Measurements from ENCODE around the gene PTGDR2. TPM values are rescaled to one million over a fixed set of nuclear protein-coding genes. Genes with fewer than 3 reads are reported as not detected.

The PTGDR2 gene
- total and polyA plus RNA-seq, 2 experiments from 2014 or later: 0.06 TPM; not detected in 1

- no peak overlapping the region for H3K4me3 ChIP-seq
- H3K9me3 ChIP-seq (ENCODE audit: low read depth): no peaks in the 10 kb centered on the region
- no peak for DNase-seq
- no peaks in the 10 kb centered on the region for H3K9me2 ChIP-seq (ENCODE audit: insufficient read depth)
- H3K27me3 ChIP-seq (replicated peaks; ENCODE audit: insufficient read depth): no peaks in the 10 kb centered on the region
- H4K20me1 ChIP-seq (ENCODE audit: insufficient read depth): no peaks in the 10 kb centered on the region
- no peaks in the 10 kb centered on the region for H3F3A ChIP-seq (ENCODE audit: insufficient read depth)
- no peak overlapping the region for H2AFZ ChIP-seq
- H3K27ac ChIP-seq: no peak overlapping the region
- no peak overlapping the region for H3K9ac ChIP-seq
- H3K4me1 ChIP-seq (ENCODE audit: insufficient read depth): peaks cover 2% of the 10 kb centered on the region; the same call in 1 of the 2 replicates
- H3K79me2 ChIP-seq (ENCODE audit: insufficient read depth): peaks cover 23% of the 10 kb centered on the region
- in situ Hi-C loops (cut with MboI): no loop called here
- H3K36me3 ChIP-seq (ENCODE audit: low read depth): no peaks in the 10 kb centered on the region; the same call in 1 of the 2 replicates
- no peak overlapping the region for H3K4me2 ChIP-seq (ENCODE audit: unreplicated experiment)
- WGBS, 2 experiments (ENCODE audit: low coverage in 1 of 2, low lambda C conversion rate in 2 of 2, missing lambda C conversion rate in 2 of 2): 90 to 91% methylated on average over 22 to 29 of the region's 29 CpGs
- TF ChIP-seq EZH2phosphoT487 (IDR thresholded peaks at IDR 0.05; ENCODE audit: insufficient read depth, low read depth) (no peak), EZH2 (IDR thresholded peaks at IDR 0.05; ENCODE audit: insufficient read depth, poor library complexity, severe bottlenecking) (no peak)
Measured at GRCh38 chr11:60849641-60850520, 5.9 kb downstream of the PTGDR2 start.

DNA sequence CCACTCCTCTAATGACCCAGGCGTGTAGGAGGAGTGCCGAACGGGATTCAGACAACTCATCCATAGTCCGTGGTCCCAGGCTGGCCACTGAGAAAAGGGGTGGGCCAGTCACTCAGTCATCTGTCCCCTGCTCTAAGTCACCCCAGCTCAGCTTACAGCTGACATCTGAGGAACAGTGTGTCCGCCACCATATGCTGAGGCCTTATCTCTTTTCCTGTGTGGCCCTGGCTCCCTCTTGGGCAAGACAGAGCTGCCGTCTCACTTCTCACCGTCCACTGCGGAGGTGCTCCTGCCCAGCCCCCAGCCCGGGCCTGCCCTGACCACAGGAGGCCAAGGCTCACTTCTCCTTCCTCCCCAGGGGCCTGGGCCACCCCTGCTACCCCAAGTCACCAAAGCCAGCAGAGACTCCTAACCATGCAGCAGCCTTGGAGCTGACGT lies 7.0 kb downstream of the PTGDR2 start:
- Histone ChIP-seq H3K4me3 (no peak overlapping the region), H3F3A (ENCODE audit: insufficient read depth) (no peaks in the 10 kb centered on the region), H3K36me3 (ENCODE audit: low read depth) (no peaks in the 10 kb centered on the region; the same call in 1 of the 2 replicates), H3K4me1 (ENCODE audit: insufficient read depth) (peaks cover 13% of the 10 kb centered on the region), H3K27me3 (replicated peaks; ENCODE audit: insufficient read depth) (no peaks in the 10 kb centered on the region), H3K4me2 (ENCODE audit: unreplicated experiment) (no peak overlapping the region), H4K20me1 (ENCODE audit: insufficient read depth) (no peaks in the 10 kb centered on the region), H2AFZ (no peak overlapping the region), H3K79me2 (ENCODE audit: insufficient read depth) (peaks cover 34% of the 10 kb centered on the region), H3K9me3 (ENCODE audit: low read depth) (no peaks in the 10 kb centered on the region), H3K9me2 (ENCODE audit: insufficient read depth) (no peaks in the 10 kb centered on the region), H3K27ac (no peak overlapping the region), H3K9ac (no peak overlapping the region)
- in situ Hi-C loops (cut with MboI): no loop called here
- 88 to 89% methylated on average over 10 of the region's 10 CpGs for WGBS, 2 experiments (ENCODE audit: low coverage in 1 of 2, low lambda C conversion rate in 2 of 2, missing lambda C conversion rate in 2 of 2)
- no peak for DNase-seq
- TF ChIP-seq EZH2phosphoT487 (IDR thresholded peaks at IDR 0.05; ENCODE audit: insufficient read depth, low read depth) (no peak), EZH2 (IDR thresholded peaks at IDR 0.05; ENCODE audit: insufficient read depth, poor library complexity, severe bottlenecking) (no peak)

GRCh38 chr11:60847896-60848295 lies 7.9 kb downstream of the PTGDR2 start:
- no peaks in the 10 kb centered on the region for H4K20me1 ChIP-seq (ENCODE audit: insufficient read depth)
- H3K4me2 ChIP-seq (ENCODE audit: unreplicated experiment): no peak overlapping the region
- no peak overlapping the region for H3K9ac ChIP-seq
- TF ChIP-seq EZH2 (IDR thresholded peaks at IDR 0.05; ENCODE audit: insufficient read depth, poor library complexity, severe bottlenecking) (no peak), EZH2phosphoT487 (IDR thresholded peaks at IDR 0.05; ENCODE audit: insufficient read depth, low read depth) (no peak)
- H3K79me2 ChIP-seq (ENCODE audit: insufficient read depth): peaks cover 43% of the 10 kb centered on the region
- H3K27ac ChIP-seq: no peak overlapping the region
- H3K9me3 ChIP-seq (ENCODE audit: low read depth): no peaks in the 10 kb centered on the region
- H3K9me2 ChIP-seq (ENCODE audit: insufficient read depth): no peaks in the 10 kb centered on the region
- no peaks in the 10 kb centered on the region for H3K27me3 ChIP-seq (replicated peaks; ENCODE audit: insufficient read depth)
- no peak for DNase-seq
- 89 to 94% methylated on average over 9 to 12 of the region's 12 CpGs for WGBS, 2 experiments (ENCODE audit: low coverage in 1 of 2, low lambda C conversion rate in 2 of 2, missing lambda C conversion rate in 2 of 2)
- no peaks in the 10 kb centered on the region for H3F3A ChIP-seq (ENCODE audit: insufficient read depth)
- no peaks in the 10 kb centered on the region; the same call in 1 of the 2 replicates for H3K36me3 ChIP-seq (ENCODE audit: low read depth)
- in situ Hi-C loops (cut with MboI): no loop called here
- no peak overlapping the region for H2AFZ ChIP-seq
- H3K4me3 ChIP-seq: no peak overlapping the region
- peaks cover 21% of the 10 kb centered on the region for H3K4me1 ChIP-seq (ENCODE audit: insufficient read depth)

GRCh38 chr11:60847281-60847680 lies 8.5 kb downstream of the PTGDR2 start:
- TF ChIP-seq EZH2phosphoT487 (IDR thresholded peaks at IDR 0.05; ENCODE audit: insufficient read depth, low read depth): no peak
- no peak for TF ChIP-seq EZH2 (IDR thresholded peaks at IDR 0.05; ENCODE audit: insufficient read depth, poor library complexity, severe bottlenecking)
- Histone ChIP-seq H3K9me3 (ENCODE audit: low read depth) (no peaks in the 10 kb centered on the region), H3K36me3 (ENCODE audit: low read depth) (no peaks in the 10 kb centered on the region; the same call in 1 of the 2 replicates), H3K9ac (no peak overlapping the region), H3K27me3 (replicated peaks; ENCODE audit: insufficient read depth) (no peaks in the 10 kb centered on the region), H2AFZ (no peak overlapping the region), H3K4me1 (ENCODE audit: insufficient read depth) (peaks cover 21% of the 10 kb centered on the region), H4K20me1 (ENCODE audit: insufficient read depth) (no peaks in the 10 kb centered on the region), H3K79me2 (ENCODE audit: insufficient read depth) (peaks cover 49% of the 10 kb centered on the region), H3K27ac (no peak overlapping the region), H3K4me2 (ENCODE audit: unreplicated experiment) (no peak overlapping the region), H3K9me2 (ENCODE audit: insufficient read depth) (no peaks in the 10 kb centered on the region), H3K4me3 (no peak overlapping the region), H3F3A (ENCODE audit: insufficient read depth) (no peaks in the 10 kb centered on the region)
- no peak for DNase-seq
- WGBS, 2 experiments (ENCODE audit: low coverage in 1 of 2, low lambda C conversion rate in 2 of 2, missing lambda C conversion rate in 2 of 2): 75% methylated on average over 13 of the region's 13 CpGs
- in situ Hi-C loops (cut with MboI): no loop called here

Measured in GM23248 (cell line).